Measurements from ENCODE around the gene ELF2.
"Not testable (repeated sequence)": the region's sequence is repeated elsewhere in the genome, so short reads cannot be mapped to it uniquely, and the experiment has no call there.

The ELF2 gene

GRCh38 chr4:139115226-139115625 is 61.8 kb downstream of the ELF2 start:
- no peak overlapping the region for H3K27ac ChIP-seq (ENCODE audit: low read depth, low read length)
- H3K36me3 ChIP-seq (ENCODE audit: control insufficient read depth, low read length), result no peaks in the 10 kb centered on the region
- no peaks in the 10 kb centered on the region for H3F3A ChIP-seq (ENCODE audit: control insufficient read depth, insufficient read depth)
- TF ChIP-seq EZH2phosphoT487 (IDR thresholded peaks at IDR 0.05; ENCODE audit: borderline replicate concordance, low read length) (no peak), CTCF (IDR thresholded peaks at IDR 0.05; ENCODE audit: low read depth, low read length, poor library complexity, severe bottlenecking) (no peak)
- no peaks in the 10 kb centered on the region for H3K9me3 ChIP-seq (ENCODE audit: control insufficient read depth, insufficient read depth, low read length)
- H3K9me2 ChIP-seq (replicated peaks; ENCODE audit: control insufficient read depth, low read length), result no peaks in the 10 kb centered on the region
- H3K4me3 ChIP-seq (ENCODE audit: low read length), result no peak overlapping the region
- H3K4me2 ChIP-seq (ENCODE audit: low read length), result no peak overlapping the region
- no peaks in the 10 kb centered on the region for H4K20me1 ChIP-seq (ENCODE audit: control insufficient read depth, insufficient read depth, low read depth, low read length)
- no peaks in the 10 kb centered on the region for H3K79me2 ChIP-seq (ENCODE audit: control insufficient read depth, low read length)
- H3K27me3 ChIP-seq (ENCODE audit: control insufficient read depth, low read length), result 0 out of 2 replicates have a peak, but pooled peaks cover 6% of the 10 kb centered on the region
- no peaks in the 10 kb centered on the region for H3K4me1 ChIP-seq (ENCODE audit: control insufficient read depth, low read length)

GRCh38 chr4:139114795-139115194 is 62.2 kb downstream of the ELF2 start:
- not testable (repeated sequence) for H3K9me3 ChIP-seq (ENCODE audit: control insufficient read depth, insufficient read depth, low read length); H3K79me2 ChIP-seq (ENCODE audit: control insufficient read depth, low read length); H3K36me3 ChIP-seq (ENCODE audit: control insufficient read depth, low read length); H3K4me2 ChIP-seq (ENCODE audit: low read length); H4K20me1 ChIP-seq (ENCODE audit: control insufficient read depth, insufficient read depth, low read depth, low read length); H3K27ac ChIP-seq (ENCODE audit: low read depth, low read length); H3K9me2 ChIP-seq (replicated peaks; ENCODE audit: control insufficient read depth, low read length); H3K27me3 ChIP-seq (ENCODE audit: control insufficient read depth, low read length); H3K4me3 ChIP-seq (ENCODE audit: low read length); H3F3A ChIP-seq (ENCODE audit: control insufficient read depth, insufficient read depth); H3K4me1 ChIP-seq (ENCODE audit: control insufficient read depth, low read length)

GRCh38 chr4:139112650-139113049 is 64.4 kb downstream of the ELF2 start:
- no peak overlapping the region for H3K4me3 ChIP-seq (ENCODE audit: low read length)
- no peaks in the 10 kb centered on the region for H3K36me3 ChIP-seq (ENCODE audit: control insufficient read depth, low read length)
- H3K4me1 ChIP-seq (ENCODE audit: control insufficient read depth, low read length), result no peaks in the 10 kb centered on the region
- no peaks in the 10 kb centered on the region for H3K9me2 ChIP-seq (replicated peaks; ENCODE audit: control insufficient read depth, low read length)
- no peak for TF ChIP-seq CTCF (IDR thresholded peaks at IDR 0.05; ENCODE audit: low read depth, low read length, poor library complexity, severe bottlenecking)
- TF ChIP-seq EZH2phosphoT487 (IDR thresholded peaks at IDR 0.05; ENCODE audit: borderline replicate concordance, low read length), result no peak
- H4K20me1 ChIP-seq (ENCODE audit: control insufficient read depth, insufficient read depth, low read depth, low read length), result no peaks in the 10 kb centered on the region
- no peaks in the 10 kb centered on the region for H3K9me3 ChIP-seq (ENCODE audit: control insufficient read depth, insufficient read depth, low read length)
- H3K27ac ChIP-seq (ENCODE audit: low read depth, low read length), result no peak overlapping the region
- H3K4me2 ChIP-seq (ENCODE audit: low read length), result no peak overlapping the region
- no peaks in the 10 kb centered on the region for H3K79me2 ChIP-seq (ENCODE audit: control insufficient read depth, low read length)
- H3K27me3 ChIP-seq (ENCODE audit: control insufficient read depth, low read length), result no peaks in the 10 kb centered on the region
- no peaks in the 10 kb centered on the region for H3F3A ChIP-seq (ENCODE audit: control insufficient read depth, insufficient read depth)

- H3K4me1 ChIP-seq (ENCODE audit: control insufficient read depth, low read length), result no peaks in the 10 kb centered on the region
- no peak overlapping the region for H3K4me3 ChIP-seq (ENCODE audit: low read length)
- no peaks in the 10 kb centered on the region for H4K20me1 ChIP-seq (ENCODE audit: control insufficient read depth, insufficient read depth, low read depth, low read length)
- H3K9me3 ChIP-seq (ENCODE audit: control insufficient read depth, insufficient read depth, low read length), result no peaks in the 10 kb centered on the region
- H3K36me3 ChIP-seq (ENCODE audit: control insufficient read depth, low read length), result no peaks in the 10 kb centered on the region
- no peak for TF ChIP-seq EZH2phosphoT487 (IDR thresholded peaks at IDR 0.05; ENCODE audit: borderline replicate concordance, low read length)
- TF ChIP-seq CTCF (IDR thresholded peaks at IDR 0.05; ENCODE audit: low read depth, low read length, poor library complexity, severe bottlenecking), result no peak
- H3K79me2 ChIP-seq (ENCODE audit: control insufficient read depth, low read length), result no peaks in the 10 kb centered on the region
- H3K9me2 ChIP-seq (replicated peaks; ENCODE audit: control insufficient read depth, low read length), result no peaks in the 10 kb centered on the region
- H3F3A ChIP-seq (ENCODE audit: control insufficient read depth, insufficient read depth), result no peaks in the 10 kb centered on the region
- no peaks in the 10 kb centered on the region for H3K27me3 ChIP-seq (ENCODE audit: control insufficient read depth, low read length)
- no peak overlapping the region for H3K4me2 ChIP-seq (ENCODE audit: low read length)
- no peak overlapping the region for H3K27ac ChIP-seq (ENCODE audit: low read depth, low read length)
These were observed 68.4 kb downstream of the ELF2 start for GRCh38 chr4:139108567-139109128.
